ENCODE results near the gene FANCC. TPM values are rescaled to one million over a fixed set of nuclear protein-coding genes. Genes with fewer than 3 reads are reported as not detected.
A peak's percentile ranks its signal among the peaks of the same experiment; 100 is the strongest.

Gene FANCC
- total RNA-seq, 3 donors from 2014 or later (not counting 1 experiment from before 2014, with no cell fraction given) = 9.9 to 18.9 (median 12.8) TPM

- Mint-ChIP-seq H3K4me3 (peak overlapping the region; percentile 38), H3K27me3 (ENCODE audit: low read depth in 2 of 2) (no peaks in the 10 kb centered on the region), H3K27ac (peak overlapping the region in 1 of 2 donors; percentile 76), H3K9me3 (no peaks in the 10 kb centered on the region), H3K4me1 (peaks cover 23 to 40% of the 10 kb centered on the region in 2 donors), H3K36me3 (no peaks in the 10 kb centered on the region)
- no peak for DNase-seq
- peak; percentile 48 to 79 (median 68) for ATAC-seq
- 25% methylated on average over 19 of the region's 19 CpGs for WGBS (ENCODE audit: insufficient coverage)
- Histone ChIP-seq H3K9me3 (ENCODE audit: control insufficient read depth, insufficient read depth, low read length) (no peaks in the 10 kb centered on the region), H3K4me1 (ENCODE audit: control insufficient read depth, insufficient read depth, low read length) (peaks cover 28% of the 10 kb centered on the region), H3K27me3 (ENCODE audit: control insufficient read depth, insufficient read depth, low read length) (no peaks in the 10 kb centered on the region), H3K4me3 (ENCODE audit: low read length) (no peak overlapping the region), H3K36me3 (ENCODE audit: control insufficient read depth, insufficient read depth, low read length) (no peaks in the 10 kb centered on the region), H3K27ac (ENCODE audit: low read length) (no peak overlapping the region)
- TF ChIP-seq CTCF (IDR thresholded peaks at IDR 0.05) = no peak
- intact Hi-C loops (cut with micrococcal nuclease) = no loop called here
Observed at GRCh38 chr9:95092262-95093072, 225.0 kb downstream of the FANCC start.

- no peak for TF ChIP-seq CTCF (IDR thresholded peaks at IDR 0.05)
- Histone ChIP-seq H3K9me3 (ENCODE audit: control insufficient read depth, insufficient read depth, low read length) (no peaks in the 10 kb centered on the region), H3K36me3 (ENCODE audit: control insufficient read depth, insufficient read depth, low read length) (no peaks in the 10 kb centered on the region), H3K4me1 (ENCODE audit: control insufficient read depth, insufficient read depth, low read length) (peaks cover 28% of the 10 kb centered on the region), H3K27ac (ENCODE audit: low read length) (no peak overlapping the region), H3K27me3 (ENCODE audit: control insufficient read depth, insufficient read depth, low read length) (no peaks in the 10 kb centered on the region), H3K4me3 (ENCODE audit: low read length) (no peak overlapping the region)
- Mint-ChIP-seq H3K27me3 (ENCODE audit: low read depth in 2 of 2) (no peaks in the 10 kb centered on the region), H3K4me3 (peak overlapping the region; percentile 38), H3K9me3 (no peaks in the 10 kb centered on the region), H3K36me3 (no peaks in the 10 kb centered on the region), H3K27ac (peak overlapping the region in 1 of 2 donors; percentile 76), H3K4me1 (peaks cover 23 to 40% of the 10 kb centered on the region in 2 donors)
- peak; percentile 21 to 52 (median 40) for ATAC-seq
- intact Hi-C loops (cut with micrococcal nuclease) = no loop called here
- DNase-seq = no peak
- WGBS (ENCODE audit: insufficient coverage) = 37% methylated on average over 12 of the region's 12 CpGs
Observed at GRCh38 chr9:95091601-95092261, 225.8 kb downstream of the FANCC start.

- Histone ChIP-seq H3K4me1 (ENCODE audit: control insufficient read depth, insufficient read depth, low read length) (peaks cover 28% of the 10 kb centered on the region), H3K36me3 (ENCODE audit: control insufficient read depth, insufficient read depth, low read length) (no peaks in the 10 kb centered on the region), H3K27me3 (ENCODE audit: control insufficient read depth, insufficient read depth, low read length) (no peaks in the 10 kb centered on the region), H3K4me3 (ENCODE audit: low read length) (no peak overlapping the region), H3K27ac (ENCODE audit: low read length) (no peak overlapping the region), H3K9me3 (ENCODE audit: control insufficient read depth, insufficient read depth, low read length) (no peaks in the 10 kb centered on the region)
- Mint-ChIP-seq H3K9me3 (no peaks in the 10 kb centered on the region), H3K36me3 (no peaks in the 10 kb centered on the region), H3K27me3 (ENCODE audit: low read depth in 2 of 2) (no peaks in the 10 kb centered on the region), H3K27ac (no peak overlapping the region), H3K4me1 (peaks cover 23 to 40% of the 10 kb centered on the region in 2 donors), H3K4me3 (no peak overlapping the region)
- DNase-seq (no peak), ATAC-seq (no peak)
- no peak for TF ChIP-seq CTCF (IDR thresholded peaks at IDR 0.05)
- 95% methylated on average over 14 of the region's 14 CpGs for WGBS (ENCODE audit: insufficient coverage)
- intact Hi-C loops (cut with micrococcal nuclease) = no loop called here
Observed at GRCh38 chr9:95090871-95091577, 226.5 kb downstream of the FANCC start.

All from natural killer cell (primary cell).